NCI-H69 (cell line): ENCODE data around the gene GPR15LG.
A peak's percentile ranks its signal among the peaks of the same experiment; 100 is the strongest.

Source experiments
- DNase-seq: peaks from one replicate; lab custom pipeline; 2025; lab: John Stamatoyannopoulos, UW

The GPR15LG gene

GRCh38 chr10:84193846-84194423 lies 20.3 kb downstream of the GPR15LG start:
- DNase-seq: no peak

DNA sequence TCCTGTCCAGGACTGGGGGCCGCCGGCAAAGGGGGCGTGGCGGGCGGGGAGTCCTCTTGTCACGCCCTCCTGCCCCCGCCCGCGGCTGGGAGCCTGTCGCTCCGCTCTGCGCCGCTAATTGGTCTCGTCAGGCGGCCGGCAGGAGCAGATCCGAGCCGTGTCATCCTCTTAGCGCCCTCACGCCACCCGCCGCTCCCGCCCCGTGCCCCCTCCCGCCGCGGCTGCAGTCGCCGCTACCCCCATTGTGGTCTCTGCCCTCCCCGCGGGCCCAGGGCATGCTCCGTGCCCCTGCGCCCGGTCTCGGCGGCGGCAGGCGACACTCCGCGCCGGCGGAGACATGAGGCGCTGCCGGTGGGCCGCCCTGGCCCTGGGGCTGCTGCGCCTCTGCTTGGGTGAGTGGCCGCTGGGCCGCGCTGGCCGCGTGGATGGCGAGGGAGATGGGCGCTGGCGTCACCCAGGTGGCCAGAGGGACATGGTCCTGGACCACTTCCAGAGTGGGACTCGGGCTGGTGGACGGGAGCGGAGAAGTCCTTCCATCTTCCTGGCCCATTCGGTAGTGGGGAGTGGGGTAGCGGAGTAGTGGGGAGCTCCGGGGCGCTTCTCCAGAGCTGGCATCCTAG lies 20.9 kb downstream of the GPR15LG start, which contains the start of gene CDHR1:
TSS of gene CDHR1 (plus strand) at position 114 of the 620 bp plus-strand sequence. CDS start at position 338, 224 bp downstream.
- peak; percentile 48 for DNase-seq

- peak; percentile 23 for DNase-seq
These were observed 21.6 kb downstream of the GPR15LG start for GRCh38 chr10:84195044-84195830.

DNA sequence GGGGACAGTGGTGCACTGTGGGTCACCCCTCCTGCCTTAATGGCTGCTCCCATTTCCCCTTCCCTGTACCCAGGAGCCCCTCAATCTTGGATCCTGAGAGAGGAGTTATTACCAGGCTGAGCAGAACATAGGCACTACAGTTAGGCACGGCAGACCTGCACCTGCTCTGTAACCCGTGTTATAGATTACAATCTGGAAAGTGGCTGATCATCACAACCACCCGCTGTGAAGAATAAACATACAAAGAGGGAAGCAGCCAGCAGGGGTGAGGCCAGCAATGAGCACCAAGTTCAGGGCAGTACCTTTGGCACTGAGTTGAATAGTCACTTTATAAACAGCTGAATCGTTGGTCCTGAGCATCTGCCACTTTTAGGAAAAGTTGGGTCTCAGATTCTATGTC lies 22.5 kb downstream of the GPR15LG start:
- peak; percentile 78 for DNase-seq

DNA sequence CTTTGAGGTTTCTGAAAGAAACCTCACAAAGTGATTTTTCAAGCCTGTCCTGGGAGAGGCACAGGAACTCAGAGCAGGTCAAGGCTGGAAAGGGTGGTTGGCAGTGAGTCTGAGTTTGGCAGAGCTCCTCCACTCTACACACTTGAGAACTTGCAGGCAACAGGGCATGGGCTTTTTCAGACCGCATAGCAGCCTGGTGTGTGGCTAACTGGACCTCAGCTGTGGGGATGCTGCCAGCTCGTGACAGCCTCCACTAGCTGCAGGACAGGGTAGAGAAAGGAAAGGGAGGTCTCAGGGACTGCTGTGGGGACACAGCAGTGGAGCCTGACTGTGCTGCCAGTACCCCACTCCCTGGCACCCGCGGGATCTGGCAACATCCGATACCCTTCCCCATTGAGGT lies 23.3 kb downstream of the GPR15LG start:
- no peak for DNase-seq

DNA sequence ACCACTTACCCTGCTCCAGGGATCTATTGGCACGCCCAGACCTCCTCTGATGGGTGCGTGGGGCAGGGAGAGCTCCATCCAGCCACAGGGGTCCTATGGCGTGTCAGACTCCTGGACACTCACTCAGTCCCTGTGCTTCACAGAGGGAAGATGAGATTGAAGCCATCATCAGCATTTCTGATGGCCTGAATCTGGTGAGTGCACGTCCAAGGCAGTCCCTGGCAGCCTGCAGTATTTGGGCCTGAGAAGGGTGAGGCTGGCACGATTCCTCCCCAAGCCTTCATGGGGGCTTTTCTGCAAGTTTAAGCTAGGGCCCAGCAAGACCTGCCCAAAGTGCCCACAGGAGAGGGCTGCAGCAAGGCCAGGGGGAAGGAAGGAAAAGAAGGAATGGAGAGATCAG lies 24.0 kb downstream of the GPR15LG start:
- no peak for DNase-seq

DNA sequence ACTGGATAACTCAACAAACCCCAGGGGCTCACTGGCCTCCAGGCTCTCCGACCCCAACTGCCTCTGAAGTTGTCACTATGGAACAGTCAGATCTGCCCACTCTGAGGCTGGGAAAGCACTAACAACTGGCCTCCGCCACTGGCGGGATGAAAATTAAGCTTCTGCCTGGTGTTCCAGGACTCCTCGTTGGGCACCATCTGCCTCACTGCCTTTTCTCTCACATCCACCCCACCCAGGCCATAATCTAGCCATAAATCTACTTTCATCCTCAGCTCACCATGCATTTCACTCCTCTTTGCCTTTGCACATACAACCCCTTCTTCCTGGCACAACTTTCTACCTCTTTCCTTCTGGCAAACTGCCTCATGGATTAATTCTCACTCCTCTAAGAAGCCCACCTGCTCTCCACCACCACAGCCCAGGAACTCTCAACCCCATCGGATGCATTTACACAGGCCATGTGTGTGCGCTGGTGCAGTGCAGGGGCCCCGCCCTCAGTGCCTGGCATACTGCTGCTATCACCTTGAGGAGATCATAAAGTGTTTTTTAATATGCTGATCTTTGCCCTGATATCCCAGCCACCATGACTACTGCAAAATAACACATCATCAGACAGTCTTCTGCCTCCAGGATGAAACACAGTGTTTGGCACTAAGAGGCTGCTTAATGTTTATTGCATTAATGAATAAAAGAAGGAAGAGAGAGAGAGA lies 24.8 kb downstream of the GPR15LG start:
- peak; percentile 46 for DNase-seq

DNA sequence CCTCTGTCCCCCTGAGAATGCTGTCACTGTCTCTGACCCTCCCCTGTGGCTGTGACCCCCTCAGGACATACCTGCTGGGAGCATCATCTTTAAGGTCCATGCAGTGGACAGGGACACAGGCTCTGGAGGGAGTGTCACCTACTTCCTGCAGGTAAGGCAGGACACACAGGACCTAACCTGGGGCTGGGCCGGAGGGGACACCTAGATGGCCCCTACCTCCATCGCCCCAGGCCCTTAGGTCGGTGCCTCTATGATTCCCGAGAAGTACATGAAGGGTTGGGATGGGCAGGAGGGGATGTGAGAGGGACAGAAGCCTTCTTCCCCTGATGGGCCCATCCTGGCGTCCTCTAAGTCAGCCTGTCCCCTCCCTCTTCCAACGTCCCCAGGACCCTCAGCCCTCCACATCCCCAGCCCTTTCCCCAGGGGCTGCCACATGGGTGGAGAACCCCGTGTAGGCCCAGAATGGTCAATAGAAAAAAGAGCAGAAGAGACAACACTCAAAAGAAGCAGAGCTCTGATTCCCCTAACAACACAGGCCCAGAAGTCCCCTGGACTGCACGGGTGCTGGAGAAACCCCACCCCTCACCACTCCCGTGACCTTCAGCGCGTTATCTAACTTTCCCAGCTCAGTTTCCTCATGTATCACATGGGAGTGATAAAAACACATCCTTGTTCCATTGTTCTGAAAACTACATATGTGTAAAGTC lies 27.1 kb downstream of the GPR15LG start:
- DNase-seq: no peak

DNA sequence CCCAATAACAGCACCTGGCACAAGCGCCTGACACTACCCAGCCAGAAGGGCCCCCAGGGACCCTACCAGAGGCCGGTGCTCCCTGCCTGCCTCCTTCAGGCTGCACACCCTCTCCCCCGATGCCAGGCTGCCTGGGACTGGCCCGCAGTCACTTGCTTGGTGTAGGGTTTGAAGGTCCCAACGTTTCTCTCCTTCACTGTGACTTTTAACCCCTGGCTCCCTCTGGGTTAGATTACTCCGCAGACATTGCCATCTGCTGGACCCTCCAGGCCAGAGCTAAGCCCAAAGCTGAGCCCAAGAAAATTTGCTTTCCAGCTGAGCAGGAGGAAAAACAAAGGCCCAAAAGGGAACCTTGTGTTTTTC lies 27.6 kb downstream of the GPR15LG start:
- DNase-seq: no peak

- no peak for DNase-seq
These were observed 28.1 kb downstream of the GPR15LG start for GRCh38 chr10:84201682-84202081.

DNA sequence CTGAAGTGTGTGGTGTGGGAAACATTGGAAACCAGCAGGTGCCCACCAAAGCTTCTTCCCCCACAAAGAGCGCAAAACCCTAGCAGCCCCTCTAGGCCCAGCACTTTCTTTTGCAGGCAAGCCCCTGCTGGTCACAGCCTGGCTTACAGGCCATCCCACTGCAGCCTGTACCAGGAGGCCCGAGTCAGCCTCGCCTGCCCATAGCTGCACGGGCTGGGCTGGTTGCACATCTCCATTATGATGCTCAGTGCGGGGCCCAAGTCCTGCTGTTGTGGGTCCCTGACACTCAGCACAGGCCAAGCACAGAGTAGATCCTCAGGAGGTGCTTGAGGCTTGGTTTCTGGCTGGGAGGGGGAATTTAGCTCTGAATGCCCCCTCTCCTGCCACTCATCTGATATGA lies 28.7 kb downstream of the GPR15LG start:
- no peak for DNase-seq

- peak; percentile 2 for DNase-seq
These were observed 30.5 kb downstream of the GPR15LG start for GRCh38 chr10:84204122-84204521.

DNA sequence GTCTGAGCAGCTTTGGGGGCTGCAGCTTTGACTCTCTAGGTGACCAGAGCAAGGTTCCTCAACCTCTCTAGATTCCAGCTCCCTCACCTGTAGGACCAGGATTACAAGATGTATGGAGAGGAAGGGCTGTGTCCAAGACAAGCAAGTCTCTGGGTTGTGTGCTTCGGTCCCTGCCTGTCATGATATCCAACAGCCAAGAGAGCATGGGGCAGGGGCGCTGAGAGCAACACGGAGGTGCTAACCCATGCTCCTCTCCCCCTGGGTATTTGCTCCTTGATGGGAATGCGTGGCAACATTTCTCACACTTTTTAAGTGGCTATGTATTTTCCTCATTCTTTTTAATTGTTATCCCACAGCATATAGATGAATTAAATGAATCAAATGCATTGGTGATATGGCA lies 31.0 kb downstream of the GPR15LG start:
- no peak for DNase-seq

GRCh38 chr10:84205049-84205852 lies 31.6 kb downstream of the GPR15LG start:
- peak; percentile 58 for DNase-seq

DNA sequence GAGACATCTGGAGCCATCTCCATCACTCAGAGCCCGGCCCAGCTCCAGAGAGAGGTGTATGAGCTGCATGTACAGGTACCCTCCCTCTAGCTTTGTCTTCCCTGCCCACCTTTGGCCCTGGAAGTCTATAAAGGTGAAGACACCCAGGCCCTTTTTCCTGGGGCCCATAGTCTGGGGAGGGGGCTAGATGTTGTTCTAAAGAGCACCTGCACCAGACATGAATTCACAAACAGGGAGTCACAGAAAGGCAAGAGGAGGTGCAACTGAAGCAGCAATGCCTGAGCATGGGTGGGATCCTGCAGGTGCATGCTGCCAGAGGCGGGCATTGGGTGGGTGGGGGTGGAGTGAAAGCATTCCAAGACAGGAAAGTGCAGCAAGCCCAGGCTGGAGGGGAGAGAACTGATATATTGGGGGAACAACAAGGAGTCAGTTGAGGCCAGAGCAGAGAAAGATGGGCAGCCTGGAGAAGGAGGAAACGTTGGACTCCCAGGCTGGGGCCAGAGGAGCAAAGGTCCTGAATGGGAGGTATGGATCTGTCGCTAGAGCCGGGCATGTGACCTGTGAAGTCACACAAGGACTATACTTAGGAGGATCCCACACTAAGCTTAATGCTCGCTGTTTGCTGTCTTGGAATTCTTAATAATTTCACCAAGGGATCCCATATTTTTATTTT lies 32.4 kb downstream of the GPR15LG start:
- DNase-seq: no peak

DNA sequence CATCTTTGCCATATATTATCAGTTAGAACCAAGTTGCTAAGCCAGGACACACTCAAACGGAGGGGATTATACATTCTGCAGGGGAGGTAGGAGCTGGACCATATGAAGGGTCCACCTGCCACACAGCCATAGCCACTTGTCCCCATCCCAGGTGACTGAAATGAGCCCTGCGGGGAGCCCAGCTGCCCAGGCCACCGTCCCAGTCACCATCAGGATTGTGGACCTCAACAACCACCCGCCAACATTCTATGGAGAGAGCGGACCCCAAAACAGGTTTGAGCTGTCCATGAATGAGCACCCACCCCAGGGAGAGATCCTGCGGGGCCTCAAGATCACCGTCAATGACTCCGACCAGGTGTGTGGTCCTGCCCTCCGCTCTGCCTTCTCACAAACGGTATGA lies 34.4 kb downstream of the GPR15LG start:
- no peak for DNase-seq

- no peak for DNase-seq
These were observed 38.0 kb downstream of the GPR15LG start for GRCh38 chr10:84211566-84211965.

DNA sequence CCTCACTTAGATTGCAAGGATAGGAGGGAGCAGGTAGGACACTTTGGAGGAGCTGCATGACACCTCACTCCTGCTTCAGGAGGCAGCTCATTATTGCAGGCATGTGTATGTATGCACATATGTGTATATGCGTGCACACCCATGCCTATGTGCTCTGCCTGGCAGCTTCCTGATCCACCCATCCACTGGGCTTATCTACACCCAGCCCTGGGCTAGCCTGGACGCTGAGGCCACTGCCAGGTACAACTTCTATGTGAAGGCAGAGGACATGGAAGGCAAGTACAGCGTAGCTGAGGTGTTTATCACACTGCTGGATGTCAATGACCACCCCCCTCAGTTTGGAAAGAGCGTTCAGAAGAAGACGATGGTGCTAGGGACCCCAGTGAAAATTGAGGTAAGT lies 38.4 kb downstream of the GPR15LG start:
- DNase-seq: no peak

GRCh38 chr10:84213076-84213475 lies 39.5 kb downstream of the GPR15LG start:
- DNase-seq: no peak

GRCh38 chr10:84214046-84214572 lies 40.5 kb downstream of the GPR15LG start:
- no peak for DNase-seq
